GM08714 (cell line): ENCODE data around the gene SMARCC2.
A peak's percentile ranks its signal among the peaks of the same experiment; 100 is the strongest.

ENCODE experiments used
- H3K4me3 ChIP-seq: fragments of 200-500 bp; sonication (Bioruptor generic); 2 replicates; pipeline ENCODE4 v1.5.1; 2014; ENCODE audit warnings: mild to moderate bottlenecking, low read length, inconsistent platforms
- ZNF274 ChIP-seq: IDR thresholded peaks from 2 replicates; pipeline ENCODE4 v1.6.1; 2012; ENCODE audit warnings: mild to moderate bottlenecking, low read depth, low read length

The SMARCC2 gene

GRCh38 chr12:56189099-56189917, at the start of gene SMARCC2:
SMARCC2 (minus strand) TSS chr12:56189483; CDS start chr12:56189461, 22 bp downstream.
- TF ChIP-seq ZNF274: no peak
- peak within 1 kb of the TSS; percentile 93 for H3K4me3 ChIP-seq

- TF ChIP-seq ZNF274: no peak
- no peak overlapping the region for H3K4me3 ChIP-seq
These were observed 48.3 kb upstream of the SMARCC2 start for GRCh38 chr12:56237552-56237951.

DNA sequence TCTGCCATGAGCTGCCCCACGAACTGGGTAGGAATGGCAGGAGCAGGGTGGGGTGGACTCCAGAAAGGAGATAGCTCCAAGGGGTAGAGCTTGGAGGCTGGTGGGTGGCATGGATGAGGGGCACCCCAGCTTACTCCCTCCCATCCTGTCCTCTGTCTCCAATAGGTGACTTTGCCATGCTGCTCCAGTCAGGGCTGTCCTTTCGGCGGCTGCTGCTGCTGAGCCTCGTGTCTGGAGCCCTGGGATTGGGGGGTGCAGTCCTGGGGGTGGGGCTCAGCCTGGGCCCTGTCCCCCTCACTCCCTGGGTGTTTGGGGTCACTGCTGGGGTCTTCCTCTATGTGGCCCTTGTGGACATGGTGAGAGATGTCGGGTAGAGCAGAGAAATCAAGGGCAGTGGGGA, 47.7 kb upstream of the SMARCC2 start:
- no peak overlapping the region for H3K4me3 ChIP-seq
- TF ChIP-seq ZNF274: no peak

DNA sequence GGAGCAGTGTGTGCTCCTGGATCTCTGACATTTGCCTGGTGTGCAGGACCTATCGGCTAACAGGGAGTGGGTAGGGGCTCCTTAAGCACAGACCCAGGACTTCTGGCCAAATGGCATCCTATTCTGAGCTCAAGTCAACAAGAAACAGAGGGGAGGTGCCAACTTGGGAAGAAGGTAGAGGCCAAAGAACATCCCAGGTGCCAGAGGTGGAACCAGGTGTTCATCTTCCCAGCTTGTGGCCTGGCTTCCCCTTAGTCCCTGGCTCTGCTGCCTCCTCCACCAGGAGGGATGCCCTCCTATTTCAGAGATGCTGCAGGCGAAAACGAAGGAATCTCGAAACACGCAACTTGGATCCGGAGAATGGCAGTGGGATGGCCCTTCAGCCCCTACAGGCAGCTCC, 46.8 kb upstream of the SMARCC2 start:
- no peak for TF ChIP-seq ZNF274
- H3K4me3 ChIP-seq: no peak overlapping the region

DNA sequence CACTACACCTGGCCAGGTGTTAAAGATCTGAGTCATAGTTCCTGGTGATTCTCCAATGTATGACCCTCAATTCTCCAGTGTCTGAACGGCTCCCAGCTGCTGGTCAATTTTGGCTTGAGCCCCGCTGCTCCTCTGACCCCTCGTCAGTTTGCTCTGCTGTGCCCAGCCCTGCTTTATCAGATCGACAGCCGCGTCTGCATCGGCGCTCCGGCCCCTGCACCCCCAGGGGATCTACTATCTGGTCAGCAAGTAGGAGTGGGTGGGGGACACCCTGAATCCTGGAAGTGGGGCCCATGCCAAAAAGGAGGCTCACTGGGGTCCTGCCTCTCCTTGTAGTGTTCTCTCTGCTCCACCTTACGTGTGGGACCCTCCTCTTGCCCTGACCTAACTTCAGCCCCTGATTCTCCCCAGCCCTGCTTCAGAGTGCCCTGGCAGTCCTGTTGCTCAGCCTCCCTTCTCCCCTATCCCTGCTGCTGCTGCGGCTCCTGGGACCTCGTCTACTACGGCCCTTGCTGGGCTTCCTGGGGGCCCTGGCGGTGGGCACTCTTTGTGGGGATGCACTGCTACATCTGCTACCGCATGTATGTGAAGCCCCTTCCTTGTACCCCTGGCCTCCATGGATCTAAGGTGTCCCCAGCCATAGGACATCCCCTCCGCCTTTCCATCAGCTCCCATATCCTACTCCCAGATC, 45.6 kb upstream of the SMARCC2 start:
- no peak overlapping the region for H3K4me3 ChIP-seq
- no peak for TF ChIP-seq ZNF274

GRCh38 chr12:56231184-56231582, 41.9 kb upstream of the SMARCC2 start:
- no peak for TF ChIP-seq ZNF274
- H3K4me3 ChIP-seq: no peak overlapping the region

- no peak for TF ChIP-seq ZNF274
- no peak overlapping the region for H3K4me3 ChIP-seq
These were observed 41.3 kb upstream of the SMARCC2 start for GRCh38 chr12:56230432-56231183.

GRCh38 chr12:56229916-56230431, 40.7 kb upstream of the SMARCC2 start, which contains the start of gene SLC39A5:
SLC39A5 (plus strand) TSS chr12:56230051; CDS start chr12:56231275, 1,224 bp downstream.
- no peak within 1 kb of the TSS for H3K4me3 ChIP-seq
- TF ChIP-seq ZNF274: no peak

DNA sequence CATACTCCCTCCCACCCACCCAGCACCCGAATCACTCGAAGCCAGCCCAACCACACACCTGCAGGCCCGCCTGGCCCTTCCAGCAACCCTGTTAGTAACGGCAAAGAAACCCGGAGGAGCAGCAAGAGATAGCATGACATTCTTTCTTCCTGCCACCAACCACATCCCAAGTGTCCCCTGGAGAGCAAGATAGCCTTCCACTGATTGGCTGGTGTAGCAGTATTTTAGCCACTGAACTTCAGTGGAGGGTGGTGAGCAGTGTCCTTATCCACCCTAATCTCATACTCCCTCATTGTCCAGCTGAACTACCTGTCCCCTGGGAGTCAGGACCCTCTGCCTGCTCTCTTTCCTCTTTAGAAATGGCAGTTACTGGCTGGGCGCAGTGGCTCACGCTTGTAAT, 39.8 kb upstream of the SMARCC2 start:
- TF ChIP-seq ZNF274: no peak
- H3K4me3 ChIP-seq: no peak overlapping the region

DNA sequence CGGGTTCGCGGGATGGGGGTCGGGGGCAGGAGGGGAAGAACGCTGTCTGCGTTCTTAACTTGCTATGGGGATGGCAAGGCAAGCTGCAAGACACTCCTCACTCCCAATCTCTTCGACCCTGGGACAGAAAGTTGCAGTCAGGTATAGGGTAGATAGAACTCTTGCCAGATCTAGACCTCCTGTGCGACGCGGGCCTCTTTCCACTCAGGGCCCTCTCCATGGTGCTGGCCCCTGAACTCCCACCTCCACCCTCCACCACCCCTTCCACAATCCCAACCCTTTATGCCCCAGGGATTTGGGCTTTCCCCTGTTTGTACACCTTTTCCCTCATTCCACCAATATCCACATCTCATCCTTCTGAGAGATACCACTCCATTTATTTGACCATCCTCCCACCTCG, 35.7 kb upstream of the SMARCC2 start:
- no peak for TF ChIP-seq ZNF274
- peak overlapping the region; percentile 90 for H3K4me3 ChIP-seq

DNA sequence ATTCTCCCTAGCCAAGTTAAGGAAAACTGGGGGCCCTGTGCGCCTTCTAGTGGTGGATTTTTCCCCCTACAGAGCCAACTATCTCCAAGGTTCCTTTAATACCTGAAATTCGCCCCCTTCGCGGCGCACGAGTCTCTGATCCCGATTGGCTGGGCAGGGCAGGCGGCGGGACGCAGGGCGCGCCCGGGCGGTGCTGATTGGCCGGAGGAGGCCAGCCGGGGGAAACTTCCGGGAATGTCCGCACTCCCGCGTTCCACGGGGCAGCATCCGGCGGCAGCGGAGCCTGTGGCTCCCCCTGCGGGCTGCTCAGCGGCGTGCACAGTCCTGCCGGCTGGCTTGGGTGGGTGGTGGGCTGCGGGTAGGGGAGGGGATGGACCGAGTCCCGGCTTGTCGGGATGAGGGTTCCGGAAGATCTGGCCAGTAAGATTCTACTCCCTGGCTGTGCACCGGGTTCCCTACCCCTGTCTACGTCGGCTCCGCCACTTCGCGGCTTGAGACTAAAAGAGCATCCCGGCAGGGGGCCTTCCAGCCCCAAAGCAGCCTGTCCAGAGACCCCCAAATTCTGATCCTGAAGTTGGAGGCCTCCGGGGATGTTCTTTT, 34.9 kb upstream of the SMARCC2 start, which contains the start of gene NABP2:
TSS of gene NABP2 (plus strand) at position 241 of the 600 bp plus-strand sequence. CDS start 515 bp downstream, outside the sequence.
- TF ChIP-seq ZNF274: no peak
- H3K4me3 ChIP-seq: peak within 1 kb of the TSS; percentile 90

DNA sequence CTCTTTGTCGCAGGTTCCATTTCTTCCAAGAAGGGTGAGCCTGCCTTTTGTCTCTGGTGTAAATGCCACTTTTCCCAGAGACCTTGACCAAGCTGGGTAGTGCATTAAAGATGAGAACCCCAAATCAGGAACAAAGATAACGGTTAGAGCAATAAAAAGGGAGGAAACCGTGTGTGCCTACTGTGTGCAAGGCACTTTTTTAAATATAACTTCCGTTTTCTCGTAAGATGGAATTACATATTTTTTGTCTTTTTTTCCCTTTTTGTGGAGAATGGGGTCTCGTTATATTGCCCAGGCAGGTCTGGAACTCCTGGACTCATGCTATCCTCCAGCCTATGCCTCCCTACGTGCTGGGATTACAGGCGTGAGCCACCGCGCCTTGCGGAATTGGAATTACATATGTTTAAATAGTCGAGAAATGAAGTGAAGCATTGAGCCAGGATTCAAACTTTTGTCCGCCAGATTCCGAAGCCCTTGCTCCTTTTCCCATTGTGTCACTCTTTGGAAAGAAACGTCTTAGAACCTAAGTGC, 34.4 kb upstream of the SMARCC2 start:
- TF ChIP-seq ZNF274: no peak
- H3K4me3 ChIP-seq: peak overlapping the region; percentile 60; the same call in 1 of the 2 replicates

DNA sequence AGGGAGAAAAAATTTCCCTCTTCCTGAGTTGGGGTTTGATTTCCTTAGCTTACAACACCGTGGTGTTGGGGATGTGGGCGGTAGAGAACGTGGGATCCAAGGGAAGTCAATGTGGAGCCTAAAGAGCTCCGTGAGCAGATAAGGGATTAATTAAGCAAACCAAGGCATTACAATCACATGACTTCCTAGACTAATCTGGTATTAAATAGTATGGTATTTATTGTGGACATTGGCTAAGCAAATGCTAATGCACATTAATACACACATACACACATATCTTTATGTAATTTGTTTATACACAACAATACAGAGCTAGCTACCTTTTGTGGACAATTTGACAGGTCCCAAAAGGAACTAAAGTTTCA, 33.2 kb upstream of the SMARCC2 start:
- H3K4me3 ChIP-seq: peak overlapping the region; percentile 73; the same call in 1 of the 2 replicates

DNA sequence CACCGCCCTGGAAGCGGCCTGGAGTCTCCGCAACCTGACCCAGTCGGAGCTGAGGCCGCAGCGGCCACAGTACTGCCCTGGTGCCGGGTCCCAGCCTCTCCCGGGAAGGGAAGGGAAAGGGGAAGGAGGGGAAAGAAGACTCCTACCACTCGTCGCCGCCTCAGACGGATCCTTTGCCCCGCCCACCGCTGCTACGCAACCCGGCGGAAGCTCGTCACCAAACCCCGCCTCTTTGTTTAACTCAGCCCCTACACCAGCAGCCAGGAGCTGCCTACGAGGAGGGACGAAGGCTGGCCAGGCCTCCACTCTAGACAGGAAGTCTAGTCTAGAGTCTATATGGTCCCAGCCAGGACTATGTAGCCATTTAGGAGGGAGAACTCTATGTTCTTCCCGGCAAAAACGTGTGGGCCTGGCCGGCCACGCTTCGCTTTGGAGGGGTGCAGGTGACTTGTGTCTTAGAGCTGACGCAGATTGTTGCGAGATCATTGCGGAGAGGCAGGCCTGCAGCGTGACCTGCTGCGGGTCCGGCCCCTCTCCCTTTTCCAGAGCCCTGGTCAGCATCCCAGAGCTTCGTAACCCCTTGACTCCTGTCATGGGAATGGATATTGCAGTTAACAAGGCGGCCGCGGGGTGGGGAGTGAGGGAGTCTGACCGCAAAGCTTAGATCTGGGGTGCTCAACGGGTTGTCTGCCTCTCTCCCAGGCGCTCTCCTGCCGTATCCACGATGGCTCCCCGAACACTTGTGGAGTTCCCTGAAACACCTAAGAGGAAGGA, 32.7 kb upstream of the SMARCC2 start, which contains the start of gene RNF41:
TSS of gene RNF41 (minus strand) at position 166 of the 774 bp plus-strand sequence. CDS start 7,875 bp downstream, outside the sequence.
- H3K4me3 ChIP-seq: peak within 1 kb of the TSS; percentile 73
- TF ChIP-seq ZNF274: no peak

More for the DNA sequence above, 33.2 kb upstream of the SMARCC2 start:
- no peak for TF ChIP-seq ZNF274
